Heart right ventricle (tissue), 16 donors: ENCODE measurements around the gene ACTL10. TPM values are rescaled to one million over a fixed set of nuclear protein-coding genes. Genes with fewer than 3 reads are reported as not detected.

Experiments
- ATAC-seq, 8 donors: fragments of 200-7000 bp; cut with Tn5 transposase; one replicate each; pipeline ENCODE4 v1.9.1; 2020; ENCODE audit warnings: mild to moderate bottlenecking in 8 of 8, moderate library complexity in 8 of 8, moderate number of reproducible peaks in 1 of 8
- DNase-seq, 2 donors: peaks; one replicate each; pipeline ENCODE4 v3.0.0-alpha.2; 2020
- H3K27ac ChIP-seq, 10 donors: fragments of 200-600 bp; sonication (generic) in 2 of 10; one replicate each; pipeline versions ENCODE4 v1.5.0 to v1.8.0; 2020 to 2022; ENCODE audit warnings: mild to moderate bottlenecking in 3 of 10
- H3K27me3 ChIP-seq, 7 donors: fragments of 200-600 bp; one replicate each; pipeline ENCODE4 v1.8.0; 2021 to 2022; ENCODE audit warnings: mild to moderate bottlenecking in 2 of 7
- H3K36me3 ChIP-seq, 9 donors: fragments of 200-600 bp; sonication (generic) in 1 of 9; one replicate each; pipeline versions ENCODE4 v1.5.0 to v1.8.0; 2020 to 2022; ENCODE audit warnings: mild to moderate bottlenecking in 2 of 9
- H3K4me1 ChIP-seq, 9 donors: fragments of 200-600 bp; sonication (generic) in 1 of 9; one replicate each; pipeline versions ENCODE4 v1.5.0 to v1.8.0; 2020 to 2022; ENCODE audit warnings: mild to moderate bottlenecking in 4 of 9
- H3K4me3 ChIP-seq, 10 donors: fragments of 200-600 bp; sonication (generic) in 2 of 10; one replicate each; pipeline versions ENCODE4 v1.5.0 to v1.8.0; 2020 to 2022; ENCODE audit warnings: mild to moderate bottlenecking in 7 of 10, moderate library complexity in 2 of 10
- H3K9me3 ChIP-seq, 11 donors: fragments of 200-600 bp in 10 of 11; sonication (generic) in 2 of 11; one replicate each; pipeline versions ENCODE4 v1.5.0 to v1.8.0; 2013 to 2022; ENCODE audit warnings: mild to moderate bottlenecking in 2 of 11, control low read depth in 1 of 11, moderate library complexity in 1 of 11
- CTCF ChIP-seq, 9 donors: fragments of 200-600 bp; sonication (generic) in 2 of 9; IDR thresholded peaks; one replicate each; pipeline versions ENCODE4 v1.5.0 to v1.8.0; 2021 to 2022; ENCODE audit warnings: antibody characterized with exemption in 9 of 9, mild to moderate bottlenecking in 5 of 9, moderate library complexity in 1 of 9
- WGBS, 2 donors: extraction: QIAGEN DNeasy Blood & Tissue Kit; methylation state at CpG; one replicate each; pipeline ENCODE4 v1.1.7; 2013; ENCODE audit warnings: inconsistent platforms in 1 of 2; 5-methylcytosine and 5-hydroxymethylcytosine counted together
- intact Hi-C, 10 donors: fragments of 100-400 bp; cut with DNase I; formaldehyde crosslinking; loops; one replicate each; pipeline versions ENCODE4 v1.11.1 to v1.14.2; 2022
- polyA plus RNA-seq, 2 donors: library from polyadenylated mRNA; stranded (reverse); fragments of 200-250 nt; gene quantifications; one replicate each; pipeline ENCODE4 v1.2.3, GENCODE V29; 2013
- total RNA-seq, 10 donors: library from RNA; stranded (reverse); fragmentation: NEBNext Ultra II Directional in 3 of 10; extraction: Animal tissue kit (Norgen Biotek cat#: 25700) in 3 of 10; gene quantifications; one replicate each; pipeline versions ENCODE4 v1.2.1 to v1.2.4, GENCODE V29; 2021 to 2023
- donor health status: Arrhythmogenic right ventricular cardiomyopathy.
- donor health status: ischemic (EF 13 %, LVEDD 7.1; RV severe dilation, severe dysfunction).
- donor health status: healthy with polysubstance abuse.
- donor health status: DM: no; HTN: yes; CAD: no.
- donor health status: DM: no; HTN: no; CAD: no.
- donor health status: ischemic (EF 25% LVEDD 6.9; RV normal size, moderate dysfunction).
- donor health status: ischemic (EF 25% LVEDD 5.7; RV mildly dilated, moderate dysfunction).
- donor health status: healthy.
- donor health status: DM: yes; HTN: yes; CAD: no.
- donor health status: Ischemic cardiomyopathy.
- donor health status: ischemic (EF 35%, LVEDD 5.7; RV mildly dilated, moderate dysfunction).
- donor health status: nonischemic (EF 11% LVEDD 7.7; RV severe dilation, severe dysfunction).
- donor health status: DM: yes; HTN: yes; CAD: no.
- donor health status: PGD.
- donor health status: ischemic (EF 29% LVEDD 5.4; RV normal size, mild dysfunction).
- donor health status: nonischemic (EF 23%, LVEDD 6.1; RV moderate dilation, normal function).

ACTL10 gene
- total and polyA plus RNA-seq, 12 donors, result 0.11 to 1.2 (median 0.30) TPM; not detected in 4

- ATAC-seq (no peak), DNase-seq (no peak)
- Histone ChIP-seq H3K27me3 (no peaks in the 10 kb centered on the region), H3K27ac (no peak overlapping the region), H3K36me3 (peaks cover 0 to 92% (median 22%) of the 10 kb centered on the region in 9 donors), H3K4me1 (peaks cover 0 to 7% (median 0%) of the 10 kb centered on the region in 9 donors), H3K9me3 (no peaks in the 10 kb centered on the region), H3K4me3 (no peak overlapping the region)
- 90 to 91% methylated on average over 3 of the region's 3 CpGs for WGBS, 2 donors
- intact Hi-C loops, result no loop called here
- no peak for TF ChIP-seq CTCF (IDR thresholded peaks at IDR 0.05)
Observed at GRCh38 chr20:33624399-33624798, 42.3 kb upstream of the ACTL10 start.

GRCh38 chr20:33626190-33626589, 40.6 kb upstream of the ACTL10 start:
- ATAC-seq (no peak), DNase-seq (no peak)
- Histone ChIP-seq H3K4me1 (peaks cover 0 to 7% (median 0%) of the 10 kb centered on the region in 9 donors), H3K9me3 (no peaks in the 10 kb centered on the region), H3K36me3 (peaks cover 0 to 92% (median 33%) of the 10 kb centered on the region in 9 donors), H3K27me3 (no peaks in the 10 kb centered on the region), H3K4me3 (no peak overlapping the region), H3K27ac (no peak overlapping the region)
- intact Hi-C loops, result no loop called here
- WGBS, 2 donors, result 96 to 97% methylated on average over 4 of the region's 4 CpGs
- no peak for TF ChIP-seq CTCF (IDR thresholded peaks at IDR 0.05)

GRCh38 chr20:33627577-33628216, 39.0 kb upstream of the ACTL10 start:
- no peaks in the 10 kb centered on the region for H3K9me3 ChIP-seq
- WGBS, 2 donors, result 96 to 99% methylated on average over 4 of the region's 4 CpGs
- no peak overlapping the region for H3K27ac ChIP-seq
- no peak overlapping the region for H3K4me3 ChIP-seq
- ATAC-seq, result no peak
- no peaks in the 10 kb centered on the region for H3K27me3 ChIP-seq
- TF ChIP-seq CTCF (IDR thresholded peaks at IDR 0.05), result no peak
- H3K4me1 ChIP-seq, result no peaks in the 10 kb centered on the region
- no peak for DNase-seq
- intact Hi-C loops, result no loop called here
- H3K36me3 ChIP-seq, result peaks cover 0 to 100% (median 35%) of the 10 kb centered on the region in 9 donors

DNA sequence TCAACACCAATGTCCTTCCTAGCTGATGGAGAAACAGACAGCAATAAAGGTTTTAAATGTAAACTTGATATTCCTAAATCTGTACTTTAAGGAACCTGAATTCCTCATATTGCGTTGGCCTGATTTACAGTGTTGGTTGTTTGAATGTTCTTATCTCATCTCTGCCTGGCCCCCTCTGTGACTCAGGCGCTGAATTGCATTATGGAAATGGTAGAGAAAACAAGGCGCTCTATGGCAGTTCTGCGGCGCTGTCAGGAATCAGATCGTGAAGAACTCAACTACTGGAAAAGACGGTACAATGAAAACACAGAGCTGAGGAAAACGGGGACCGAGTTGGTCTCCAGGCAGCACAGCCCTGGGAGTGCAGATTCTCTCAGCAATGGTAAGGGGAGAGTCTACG, 37.2 kb upstream of the ACTL10 start:
- intact Hi-C loops, result no loop called here
- H3K36me3 ChIP-seq, result peaks cover 0 to 100% (median 38%) of the 10 kb centered on the region in 9 donors

More for the DNA sequence above, 37.2 kb upstream of the ACTL10 start:
- Histone ChIP-seq H3K27ac (no peak overlapping the region), H3K4me1 (no peaks in the 10 kb centered on the region), H3K9me3 (no peaks in the 10 kb centered on the region), H3K4me3 (no peak overlapping the region), H3K27me3 (no peaks in the 10 kb centered on the region)
- 94 to 96% methylated on average over 10 of the region's 10 CpGs for WGBS, 2 donors
- DNase-seq, result no peak
- TF ChIP-seq CTCF (IDR thresholded peaks at IDR 0.05), result no peak
- no peak for ATAC-seq
